ENCODE measurements around the gene FTCDNL1. TPM values are rescaled to one million over a fixed set of nuclear protein-coding genes. Genes with fewer than 3 reads are reported as not detected.

The FTCDNL1 gene
- total RNA-seq, result 1 to 10 TPM; 1.5 to 1.9 TPM

DNA sequence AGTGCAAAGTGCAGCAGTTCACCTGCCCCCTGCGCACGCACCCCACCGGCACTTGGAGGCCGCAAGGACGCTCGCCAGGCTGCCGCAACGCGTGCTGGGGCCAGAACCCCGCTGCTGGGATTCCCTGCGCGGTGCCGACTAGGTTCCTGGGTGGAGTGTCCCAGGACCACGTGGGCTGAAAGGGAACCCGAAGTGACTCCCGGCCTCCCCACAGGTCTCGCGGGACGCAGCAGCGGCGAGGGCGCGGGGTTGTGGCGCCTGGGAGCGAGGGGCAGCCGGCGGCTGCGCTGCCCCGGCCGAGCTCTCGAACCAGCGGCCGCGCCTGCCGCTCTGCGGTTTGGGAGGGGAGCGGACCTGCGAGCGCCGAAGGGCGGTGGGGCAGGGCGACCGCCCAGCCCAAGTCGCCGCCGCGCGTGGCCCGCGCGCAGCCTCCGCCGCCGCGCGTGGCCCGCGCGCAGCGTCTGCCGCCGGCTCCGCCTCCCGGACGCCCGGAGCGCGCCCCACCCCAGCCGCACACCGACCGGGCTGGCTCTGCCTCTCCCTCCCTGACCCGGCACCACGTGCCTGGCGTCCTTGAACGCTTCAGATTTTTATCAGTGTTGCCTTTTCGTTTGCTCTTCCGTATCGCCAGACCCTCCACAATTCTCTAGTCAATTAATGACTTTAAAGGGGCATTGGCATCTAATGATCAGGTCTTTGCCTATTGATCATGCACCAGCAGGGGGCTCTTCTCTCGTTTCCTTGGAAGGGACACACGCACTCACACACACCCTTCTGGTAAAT, at the start of gene FTCDNL1:
TSS of gene FTCDNL1 (minus strand) at position 475 of the 783 bp plus-strand sequence. CDS start 2,230 bp downstream, outside the sequence.
- peak within 1 kb of the TSS; percentile 77 for H3K27ac Mint-ChIP-seq
- peak; percentile 76 for DNase-seq
- peaks cover 7% of the 10 kb centered on the region for H3K4me1 Mint-ChIP-seq (ENCODE audit: low read depth)
- CTCF ChIA-PET, result interaction anchor here (1.4 to 1.5 kb wide), 2 partner anchors 27 to 90 kb away, joined by 3 to 6 read pairs; no protein-coding TSS in a partner anchor
- no peaks in the 10 kb centered on the region for H3K9me3 Mint-ChIP-seq (ENCODE audit: insufficient read depth)
- peaks cover 17% of the 10 kb centered on the region for H3K27me3 Mint-ChIP-seq (ENCODE audit: low read depth)
- POLR2A ChIA-PET, result no interaction called here
- no peaks in the 10 kb centered on the region for H3K36me3 Mint-ChIP-seq (ENCODE audit: low read depth)
- H3K4me3 Mint-ChIP-seq, result peak within 1 kb of the TSS; percentile 88
- ATAC-seq, result peak; percentile 96

GRCh38 chr2:199896617-199897016, 45.6 kb upstream of the FTCDNL1 start:
- CTCF ChIA-PET, result no interaction called here
- Mint-ChIP-seq H3K27ac (no peak overlapping the region), H3K27me3 (ENCODE audit: low read depth) (peaks cover 24% of the 10 kb centered on the region), H3K36me3 (ENCODE audit: low read depth) (no peaks in the 10 kb centered on the region), H3K4me1 (ENCODE audit: low read depth) (no peaks in the 10 kb centered on the region), H3K4me3 (no peak overlapping the region), H3K9me3 (ENCODE audit: insufficient read depth) (no peaks in the 10 kb centered on the region)
- DNase-seq (no peak), ATAC-seq (no peak)
- POLR2A ChIA-PET, result no interaction called here

DNA sequence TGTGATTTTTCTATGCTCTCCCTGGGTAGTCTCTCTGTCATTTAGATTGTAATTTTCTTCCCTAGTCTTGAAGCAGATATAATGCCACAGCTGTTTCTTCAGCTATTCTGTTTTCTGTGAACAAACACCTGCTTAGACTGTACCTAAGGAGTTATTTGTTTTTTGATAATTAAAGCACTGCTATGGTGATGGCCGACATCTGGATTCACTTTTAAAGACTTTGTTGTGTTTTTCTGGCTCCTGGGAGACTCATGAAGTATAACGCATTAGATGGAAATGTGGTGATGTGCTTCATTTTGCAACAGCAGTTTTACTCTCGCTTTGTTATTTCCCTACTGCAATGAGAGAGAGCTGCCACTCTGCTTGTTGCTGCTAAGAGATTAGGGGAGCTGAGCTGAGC, 44.4 kb upstream of the FTCDNL1 start:
- H3K27me3 Mint-ChIP-seq (ENCODE audit: low read depth), result peaks cover 22% of the 10 kb centered on the region
- ATAC-seq, result no peak
- ChIA-PET CTCF (no interaction called here), POLR2A (no interaction called here)
- H3K36me3 Mint-ChIP-seq (ENCODE audit: low read depth), result no peaks in the 10 kb centered on the region
- no peak for DNase-seq
- H3K4me3 Mint-ChIP-seq, result no peak overlapping the region
- no peaks in the 10 kb centered on the region for H3K9me3 Mint-ChIP-seq (ENCODE audit: insufficient read depth)
- no peaks in the 10 kb centered on the region for H3K4me1 Mint-ChIP-seq (ENCODE audit: low read depth)
- no peak overlapping the region for H3K27ac Mint-ChIP-seq

GRCh38 chr2:199883474-199884212, 32.7 kb upstream of the FTCDNL1 start:
- H3K9me3 Mint-ChIP-seq (ENCODE audit: insufficient read depth), result no peaks in the 10 kb centered on the region
- CTCF ChIA-PET, result interaction anchor here (1.0 kb wide), 1 partner anchor 36 kb away, joined by 3 read pairs; no protein-coding TSS in a partner anchor
- POLR2A ChIA-PET, result no interaction called here
- H3K4me1 Mint-ChIP-seq (ENCODE audit: low read depth), result no peaks in the 10 kb centered on the region
- H3K27me3 Mint-ChIP-seq (ENCODE audit: low read depth), result peaks cover 15% of the 10 kb centered on the region
- H3K36me3 Mint-ChIP-seq (ENCODE audit: low read depth), result no peaks in the 10 kb centered on the region
- no peak overlapping the region for H3K27ac Mint-ChIP-seq
- DNase-seq, result no peak
- no peak for ATAC-seq
- no peak overlapping the region for H3K4me3 Mint-ChIP-seq

GRCh38 chr2:199882667-199883066, 31.7 kb upstream of the FTCDNL1 start:
- ChIA-PET CTCF (interaction anchor here (1.0 kb wide), 1 partner anchor 35 kb away, joined by 3 read pairs; no protein-coding TSS in a partner anchor), POLR2A (no interaction called here)
- no peaks in the 10 kb centered on the region for H3K36me3 Mint-ChIP-seq (ENCODE audit: low read depth)

GRCh38 chr2:199875400-199875799, 24.4 kb upstream of the FTCDNL1 start:
- Mint-ChIP-seq H3K27me3 (ENCODE audit: low read depth) (peaks cover 15% of the 10 kb centered on the region), H3K9me3 (ENCODE audit: insufficient read depth) (peaks cover 9% of the 10 kb centered on the region), H3K27ac (no peak overlapping the region), H3K4me1 (ENCODE audit: low read depth) (no peaks in the 10 kb centered on the region), H3K36me3 (ENCODE audit: low read depth) (no peaks in the 10 kb centered on the region), H3K4me3 (no peak overlapping the region)
- ChIA-PET CTCF (interaction anchor here (1.0 kb wide), 1 partner anchor 110 kb away, joined by 3 read pairs; no protein-coding TSS in a partner anchor), POLR2A (no interaction called here)
- DNase-seq (no peak), ATAC-seq (no peak)

More at GRCh38 chr2:199882667-199883066, 31.7 kb upstream of the FTCDNL1 start:
- ATAC-seq (no peak), DNase-seq (no peak)
- Mint-ChIP-seq H3K4me1 (ENCODE audit: low read depth) (no peaks in the 10 kb centered on the region), H3K9me3 (ENCODE audit: insufficient read depth) (no peaks in the 10 kb centered on the region), H3K27me3 (ENCODE audit: low read depth) (peaks cover 12% of the 10 kb centered on the region), H3K27ac (no peak overlapping the region), H3K4me3 (no peak overlapping the region)

DNA sequence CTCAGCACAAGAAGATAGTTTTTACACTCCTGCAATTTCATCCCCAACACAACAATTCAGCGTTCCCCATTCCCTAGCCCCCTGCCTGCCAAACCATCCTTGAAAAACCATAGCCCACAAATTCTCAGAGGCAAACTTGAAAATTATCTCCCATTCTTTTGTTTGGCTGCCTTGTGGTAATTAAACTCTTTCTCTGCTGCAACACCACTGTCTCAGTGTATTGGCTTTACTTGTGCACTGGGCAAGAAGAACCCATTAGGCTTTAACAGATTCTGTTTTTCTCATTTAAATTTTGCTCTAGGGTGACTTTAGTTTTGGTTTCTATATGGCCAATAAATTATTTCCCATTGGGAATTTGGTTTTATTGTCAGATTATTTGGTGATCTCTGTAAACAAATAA, 23.2 kb upstream of the FTCDNL1 start:
- CTCF ChIA-PET, result no interaction called here
- Mint-ChIP-seq H3K36me3 (ENCODE audit: low read depth) (no peaks in the 10 kb centered on the region), H3K27me3 (ENCODE audit: low read depth) (peaks cover 17% of the 10 kb centered on the region), H3K9me3 (ENCODE audit: insufficient read depth) (peaks cover 9% of the 10 kb centered on the region), H3K4me1 (ENCODE audit: low read depth) (no peaks in the 10 kb centered on the region), H3K27ac (no peak overlapping the region), H3K4me3 (no peak overlapping the region)
- no peak for ATAC-seq
- POLR2A ChIA-PET, result no interaction called here
- DNase-seq, result no peak

DNA sequence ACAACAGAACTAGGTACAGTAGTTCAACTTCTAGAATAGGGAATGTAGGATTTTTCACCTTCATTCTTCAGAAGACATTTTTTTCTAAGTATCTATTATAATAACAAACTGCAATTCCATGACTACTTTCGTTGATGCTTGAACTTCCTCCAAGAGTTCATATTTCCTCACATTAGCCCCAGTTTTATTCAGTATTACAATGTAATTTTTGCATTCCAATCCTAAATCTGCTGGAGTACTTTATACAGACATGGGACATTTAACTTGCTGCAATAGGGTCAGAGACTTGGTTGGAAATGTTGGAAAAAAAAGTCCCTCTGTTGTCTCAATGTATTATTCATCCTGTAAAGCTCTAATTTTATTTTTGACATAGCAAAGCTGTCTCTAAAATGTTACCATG, 19.6 kb upstream of the FTCDNL1 start:
- Mint-ChIP-seq H3K27ac (no peak overlapping the region), H3K4me1 (ENCODE audit: low read depth) (no peaks in the 10 kb centered on the region), H3K27me3 (ENCODE audit: low read depth) (peaks cover 26% of the 10 kb centered on the region), H3K9me3 (ENCODE audit: insufficient read depth) (peaks cover 9% of the 10 kb centered on the region), H3K4me3 (no peak overlapping the region), H3K36me3 (ENCODE audit: low read depth) (no peaks in the 10 kb centered on the region)
- no peak for ATAC-seq
- ChIA-PET POLR2A (no interaction called here), CTCF (no interaction called here)
- no peak for DNase-seq

DNA sequence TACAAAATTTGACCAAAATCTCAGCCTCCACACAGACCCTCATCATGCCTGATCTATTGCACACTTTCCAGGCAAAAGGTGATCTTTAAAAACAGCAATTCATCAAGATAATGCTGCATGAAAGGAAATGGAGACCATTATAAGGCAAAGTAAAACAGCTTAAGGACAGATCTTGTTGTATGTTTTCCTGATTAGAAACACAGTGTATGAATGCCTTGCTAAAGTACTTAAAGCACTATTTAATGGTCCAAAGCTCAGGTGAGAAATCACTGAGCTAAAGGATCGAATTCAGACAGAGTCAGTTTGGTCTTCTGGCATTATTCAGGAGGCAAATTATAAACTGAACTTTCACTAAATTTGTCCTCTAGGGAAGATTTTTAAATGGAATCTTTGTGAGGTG, 18.7 kb upstream of the FTCDNL1 start:
- Mint-ChIP-seq H3K9me3 (ENCODE audit: insufficient read depth) (peaks cover 4% of the 10 kb centered on the region), H3K36me3 (ENCODE audit: low read depth) (no peaks in the 10 kb centered on the region), H3K27ac (no peak overlapping the region), H3K4me1 (ENCODE audit: low read depth) (no peaks in the 10 kb centered on the region), H3K4me3 (no peak overlapping the region), H3K27me3 (ENCODE audit: low read depth) (peaks cover 24% of the 10 kb centered on the region)
- DNase-seq (no peak), ATAC-seq (no peak)
- ChIA-PET POLR2A (interaction anchor here (0.6 kb wide), 1 partner anchor 378 kb away, joined by 4 read pairs; no protein-coding TSS in a partner anchor), CTCF (no interaction called here)

- no peaks in the 10 kb centered on the region for H3K4me1 Mint-ChIP-seq (ENCODE audit: low read depth)
- no peaks in the 10 kb centered on the region for H3K9me3 Mint-ChIP-seq (ENCODE audit: insufficient read depth)
- POLR2A ChIA-PET, result no interaction called here
- CTCF ChIA-PET, result no interaction called here
- DNase-seq, result no peak
- no peak for ATAC-seq
- no peaks in the 10 kb centered on the region for H3K36me3 Mint-ChIP-seq (ENCODE audit: low read depth)
- H3K27ac Mint-ChIP-seq, result no peak overlapping the region
- H3K27me3 Mint-ChIP-seq (ENCODE audit: low read depth), result peaks cover 24% of the 10 kb centered on the region
- H3K4me3 Mint-ChIP-seq, result no peak overlapping the region
These were observed 18.2 kb upstream of the FTCDNL1 start for GRCh38 chr2:199869227-199869541.

DNA sequence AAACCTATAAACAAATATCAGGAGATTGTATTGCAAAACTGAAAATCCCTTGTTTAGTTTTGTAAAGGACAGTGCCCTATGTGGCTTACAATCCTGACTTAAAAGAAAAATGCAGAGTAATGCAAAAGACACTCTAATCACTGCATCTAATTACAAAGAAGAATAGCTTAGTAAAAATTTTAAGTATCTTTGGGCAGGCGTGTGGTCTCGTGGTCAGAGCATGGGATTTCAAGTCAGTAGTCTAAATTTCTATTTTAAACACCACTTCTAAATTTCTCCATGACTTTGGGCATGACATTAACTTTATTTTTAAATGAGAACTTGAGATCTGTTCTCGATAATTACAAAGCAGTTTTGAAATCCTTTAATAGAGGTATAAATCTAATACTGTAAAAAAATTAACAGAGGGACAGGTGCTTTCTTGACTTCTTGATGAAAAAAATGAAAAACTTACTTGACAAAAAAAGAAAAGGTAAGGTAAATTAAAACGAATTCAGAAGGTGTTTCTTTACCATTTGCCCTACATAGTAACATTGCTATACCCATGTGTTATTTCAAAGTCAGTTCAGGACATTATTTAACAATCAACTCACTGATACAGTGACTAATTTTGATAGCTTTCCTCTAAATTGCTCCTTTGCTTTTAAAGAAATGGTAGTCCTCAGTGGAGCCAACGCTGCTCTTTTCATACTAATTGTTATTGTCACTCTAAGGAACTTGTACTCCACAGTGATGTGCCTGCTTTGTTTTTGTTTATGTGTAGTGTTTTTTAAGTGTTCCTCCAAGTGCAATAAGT, 17.6 kb upstream of the FTCDNL1 start:
- ChIA-PET POLR2A (no interaction called here), CTCF (no interaction called here)
- Mint-ChIP-seq H3K36me3 (ENCODE audit: low read depth) (no peaks in the 10 kb centered on the region), H3K27me3 (ENCODE audit: low read depth) (peaks cover 26% of the 10 kb centered on the region), H3K9me3 (ENCODE audit: insufficient read depth) (no peaks in the 10 kb centered on the region), H3K27ac (no peak overlapping the region), H3K4me3 (no peak overlapping the region), H3K4me1 (ENCODE audit: low read depth) (no peaks in the 10 kb centered on the region)
- ATAC-seq (no peak), DNase-seq (no peak)

- no peak overlapping the region for H3K4me3 Mint-ChIP-seq
- no peak for ATAC-seq
- no peak for DNase-seq
- no peak overlapping the region for H3K27ac Mint-ChIP-seq
- H3K36me3 Mint-ChIP-seq (ENCODE audit: low read depth), result no peaks in the 10 kb centered on the region
- POLR2A ChIA-PET, result no interaction called here
- H3K27me3 Mint-ChIP-seq (ENCODE audit: low read depth), result peaks cover 32% of the 10 kb centered on the region
- H3K9me3 Mint-ChIP-seq (ENCODE audit: insufficient read depth), result no peaks in the 10 kb centered on the region
- no peaks in the 10 kb centered on the region for H3K4me1 Mint-ChIP-seq (ENCODE audit: low read depth)
- CTCF ChIA-PET, result interaction anchor here (0.6 to 1.5 kb wide), 2 partner anchors 126 to 1552 kb away, joined by 3 read pairs; no protein-coding TSS in a partner anchor
These were observed 14.9 kb upstream of the FTCDNL1 start for GRCh38 chr2:199865905-199866304.
